Measurements from ENCODE around the gene KDM6B.
"Not testable (repeated sequence)": the region's sequence is repeated elsewhere in the genome, so short reads cannot be mapped to it uniquely, and the experiment has no call there.

Gene KDM6B, protein sequence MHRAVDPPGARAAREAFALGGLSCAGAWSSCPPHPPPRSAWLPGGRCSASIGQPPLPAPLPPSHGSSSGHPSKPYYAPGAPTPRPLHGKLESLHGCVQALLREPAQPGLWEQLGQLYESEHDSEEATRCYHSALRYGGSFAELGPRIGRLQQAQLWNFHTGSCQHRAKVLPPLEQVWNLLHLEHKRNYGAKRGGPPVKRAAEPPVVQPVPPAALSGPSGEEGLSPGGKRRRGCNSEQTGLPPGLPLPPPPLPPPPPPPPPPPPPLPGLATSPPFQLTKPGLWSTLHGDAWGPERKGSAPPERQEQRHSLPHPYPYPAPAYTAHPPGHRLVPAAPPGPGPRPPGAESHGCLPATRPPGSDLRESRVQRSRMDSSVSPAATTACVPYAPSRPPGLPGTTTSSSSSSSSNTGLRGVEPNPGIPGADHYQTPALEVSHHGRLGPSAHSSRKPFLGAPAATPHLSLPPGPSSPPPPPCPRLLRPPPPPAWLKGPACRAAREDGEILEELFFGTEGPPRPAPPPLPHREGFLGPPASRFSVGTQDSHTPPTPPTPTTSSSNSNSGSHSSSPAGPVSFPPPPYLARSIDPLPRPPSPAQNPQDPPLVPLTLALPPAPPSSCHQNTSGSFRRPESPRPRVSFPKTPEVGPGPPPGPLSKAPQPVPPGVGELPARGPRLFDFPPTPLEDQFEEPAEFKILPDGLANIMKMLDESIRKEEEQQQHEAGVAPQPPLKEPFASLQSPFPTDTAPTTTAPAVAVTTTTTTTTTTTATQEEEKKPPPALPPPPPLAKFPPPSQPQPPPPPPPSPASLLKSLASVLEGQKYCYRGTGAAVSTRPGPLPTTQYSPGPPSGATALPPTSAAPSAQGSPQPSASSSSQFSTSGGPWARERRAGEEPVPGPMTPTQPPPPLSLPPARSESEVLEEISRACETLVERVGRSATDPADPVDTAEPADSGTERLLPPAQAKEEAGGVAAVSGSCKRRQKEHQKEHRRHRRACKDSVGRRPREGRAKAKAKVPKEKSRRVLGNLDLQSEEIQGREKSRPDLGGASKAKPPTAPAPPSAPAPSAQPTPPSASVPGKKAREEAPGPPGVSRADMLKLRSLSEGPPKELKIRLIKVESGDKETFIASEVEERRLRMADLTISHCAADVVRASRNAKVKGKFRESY (N-terminal part only)

DNA sequence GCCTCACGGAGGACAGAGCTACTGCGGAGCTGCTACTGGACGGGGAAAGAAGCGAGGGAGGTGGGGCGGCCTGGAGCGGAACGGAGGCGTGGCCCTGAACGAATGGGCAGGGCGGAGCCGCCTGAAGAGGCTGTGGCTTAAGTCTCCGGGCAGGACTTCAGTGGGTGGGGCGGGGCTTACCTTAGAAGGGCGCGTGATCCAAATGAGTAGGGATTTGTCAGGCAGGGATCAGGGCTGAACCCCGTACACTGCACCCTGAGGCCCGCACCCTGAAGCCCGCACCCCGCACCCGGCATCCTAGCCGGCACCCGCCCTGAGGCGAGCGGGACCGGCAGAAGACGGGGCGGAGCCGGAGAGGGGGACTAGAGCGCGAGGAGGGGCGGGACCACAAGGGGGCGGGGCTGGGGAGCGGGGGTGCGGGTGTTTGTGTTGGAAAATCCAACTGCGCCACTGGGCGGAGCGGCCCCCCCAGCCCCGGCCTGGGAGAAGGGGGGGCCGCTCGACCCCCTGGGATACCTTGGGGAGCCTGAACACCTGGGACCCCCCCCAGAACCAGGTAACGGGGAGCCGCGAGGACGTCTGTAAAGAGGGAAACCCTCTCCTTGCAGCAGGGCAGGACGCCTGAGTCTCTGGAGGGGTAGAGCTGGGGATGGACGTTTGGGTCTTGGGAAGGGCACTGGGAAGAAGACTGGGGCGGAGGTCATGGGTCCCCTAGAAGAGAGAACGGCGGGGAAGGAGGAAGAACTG is at the start of gene KDM6B:
KDM6B (plus strand) TSS at position 423 of the 747 bp plus-strand sequence. CDS start 11,338 bp downstream, outside the sequence.
- DNase-seq (ENCODE audit: low read depth in 2 of 2) = peak; percentile 76 to 79

DNA sequence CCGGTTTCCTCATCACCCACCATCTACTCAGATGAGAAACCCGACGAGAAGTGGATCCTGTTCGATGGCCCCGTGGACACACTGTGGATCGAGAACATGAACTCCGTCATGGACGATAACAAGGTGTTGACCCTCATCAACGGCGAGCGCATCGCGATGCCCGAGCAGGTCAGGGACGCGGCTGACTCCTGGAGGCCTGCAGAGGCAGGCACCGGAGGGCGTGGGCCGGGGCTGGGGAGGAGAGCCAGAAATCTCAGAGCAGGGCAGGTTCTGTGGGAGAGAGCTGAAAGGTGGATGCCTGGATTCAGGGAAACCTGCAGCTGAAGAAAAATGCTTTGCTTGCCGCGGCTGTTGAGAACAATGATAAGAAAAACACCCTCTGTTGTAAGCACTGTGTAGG is 47.2 kb upstream of the KDM6B start:
- no peak for DNase-seq (ENCODE audit: low read depth in 2 of 2)

DNA sequence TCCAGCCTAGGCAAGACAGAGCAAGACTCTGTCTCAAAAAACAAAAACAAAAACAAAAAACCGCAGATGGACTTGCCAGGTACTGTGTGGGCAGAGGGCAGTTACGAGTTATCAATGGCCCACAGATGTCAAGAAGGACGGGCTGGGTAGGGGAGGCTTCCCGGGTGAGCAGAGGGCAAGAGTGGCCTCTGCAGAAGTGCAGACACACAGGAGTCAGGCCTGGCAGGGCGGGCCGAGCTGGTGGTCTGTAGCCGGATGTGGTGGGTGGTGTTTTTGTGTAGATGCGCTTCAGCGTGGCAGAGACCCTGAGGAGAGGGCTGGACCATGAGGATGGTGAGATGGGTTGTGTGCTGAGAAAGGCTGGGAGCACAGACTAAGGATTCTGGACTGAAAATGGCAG is 44.9 kb upstream of the KDM6B start:
- no peak for DNase-seq (ENCODE audit: low read depth in 2 of 2)

DNA sequence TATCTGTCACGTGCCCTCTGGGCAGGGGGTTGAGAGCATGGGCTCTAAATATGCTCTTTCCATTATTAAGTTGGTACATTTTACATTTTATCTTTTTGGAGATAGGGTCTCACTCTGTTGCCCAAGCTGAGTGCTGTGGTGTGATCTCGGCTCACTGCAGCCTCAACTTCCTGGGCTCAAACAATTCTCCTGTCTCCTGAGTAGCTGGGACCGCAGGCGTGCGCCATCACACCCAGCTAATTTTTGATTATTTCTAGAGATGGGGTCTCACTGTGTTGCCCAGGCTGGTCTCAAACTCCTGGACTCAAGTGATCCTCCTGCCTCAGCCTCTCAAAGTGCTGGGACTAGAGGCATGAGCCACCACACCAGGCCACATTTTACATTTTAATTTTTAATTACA is 43.9 kb upstream of the KDM6B start:
- DNase-seq (ENCODE audit: low read depth in 2 of 2) = no peak

GRCh38 chr17:7792611-7793010 is 41.4 kb upstream of the KDM6B start:
- DNase-seq (ENCODE audit: low read depth in 2 of 2) = no peak

- DNase-seq (ENCODE audit: low read depth in 2 of 2) = no peak
Observed at GRCh38 chr17:7794075-7794663, 39.8 kb upstream of the KDM6B start.

DNA sequence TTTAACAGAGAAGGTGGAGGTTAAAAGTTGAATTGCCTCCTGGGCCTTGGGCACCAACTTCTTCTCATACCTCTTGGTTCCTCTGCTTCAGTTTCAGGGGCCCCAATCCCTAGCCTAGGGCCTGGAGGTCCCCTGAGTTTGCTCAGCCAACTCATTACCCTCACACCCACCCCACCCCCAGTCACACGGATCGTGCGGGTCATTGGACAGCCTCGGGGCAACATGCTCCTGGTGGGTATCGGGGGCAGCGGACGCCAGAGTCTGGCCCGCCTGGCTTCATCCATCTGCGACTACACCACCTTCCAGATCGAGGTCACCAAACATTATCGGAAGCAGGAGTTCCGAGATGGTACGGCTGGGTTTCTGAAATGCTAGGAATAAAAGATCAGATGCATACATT is 36.0 kb upstream of the KDM6B start:
- DNase-seq (ENCODE audit: low read depth in 2 of 2) = no peak

- no peak for DNase-seq (ENCODE audit: low read depth in 2 of 2)
Observed at GRCh38 chr17:7798839-7799238, 35.2 kb upstream of the KDM6B start.

- DNase-seq (ENCODE audit: low read depth in 2 of 2) = no peak
Observed at GRCh38 chr17:7803981-7804380, 30.0 kb upstream of the KDM6B start.

GRCh38 chr17:7806587-7806986 is 27.4 kb upstream of the KDM6B start:
- no peak for DNase-seq (ENCODE audit: low read depth in 2 of 2)

GRCh38 chr17:7807206-7807605 is 26.8 kb upstream of the KDM6B start:
- DNase-seq (ENCODE audit: low read depth in 2 of 2) = no peak

- no peak for DNase-seq (ENCODE audit: low read depth in 2 of 2)
Observed at GRCh38 chr17:7809086-7809790, 24.8 kb upstream of the KDM6B start.

- DNase-seq (ENCODE audit: low read depth in 2 of 2) = not testable (repeated sequence)
Observed at GRCh38 chr17:7809791-7810343, 24.1 kb upstream of the KDM6B start.

GRCh38 chr17:7811251-7811650 is 22.8 kb upstream of the KDM6B start:
- no peak for DNase-seq (ENCODE audit: low read depth in 2 of 2)

- DNase-seq (ENCODE audit: low read depth in 2 of 2) = no peak
Observed at GRCh38 chr17:7814969-7815368, 19.0 kb upstream of the KDM6B start.

- no peak for DNase-seq (ENCODE audit: low read depth in 2 of 2)
Observed at GRCh38 chr17:7816926-7817642, 16.9 kb upstream of the KDM6B start.

DNA sequence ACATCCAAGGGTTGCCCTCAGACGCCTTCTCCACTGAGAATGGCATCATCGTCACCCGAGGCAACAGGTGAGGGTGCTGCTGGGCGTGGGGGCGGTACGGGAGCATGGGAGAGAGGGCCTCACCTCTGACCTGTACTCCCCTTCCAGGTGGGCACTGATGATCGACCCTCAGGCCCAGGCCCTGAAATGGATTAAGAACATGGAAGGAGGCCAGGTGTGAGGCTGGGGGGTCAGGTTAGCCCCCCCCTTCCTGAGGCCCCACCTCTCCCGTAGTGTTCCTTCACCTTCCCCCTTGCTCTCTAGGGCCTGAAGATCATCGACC is 16.4 kb upstream of the KDM6B start:
- DNase-seq (ENCODE audit: low read depth in 2 of 2) = no peak

DNA sequence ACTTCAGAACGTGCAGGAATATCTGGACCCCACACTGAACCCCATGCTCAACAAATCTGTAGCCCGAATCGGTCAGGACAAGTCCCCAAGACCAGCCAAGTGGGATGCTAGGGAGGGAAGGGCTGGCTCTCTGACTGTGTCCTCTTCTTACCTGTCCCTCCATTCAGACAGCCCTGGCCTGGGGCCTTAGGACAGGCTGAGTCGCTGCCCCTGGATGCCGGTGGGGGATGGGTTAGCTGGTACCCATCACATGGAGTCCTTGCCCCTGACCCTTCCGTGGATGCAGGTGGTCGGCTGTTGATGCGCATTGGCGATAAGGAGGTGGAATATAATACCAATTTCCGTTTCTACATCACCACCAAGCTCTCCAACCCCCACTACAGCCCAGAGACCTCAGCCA is 16.0 kb upstream of the KDM6B start:
- no peak for DNase-seq (ENCODE audit: low read depth in 2 of 2)

- no peak for DNase-seq (ENCODE audit: low read depth in 2 of 2)
Observed at GRCh38 chr17:7818746-7819645, 15.0 kb upstream of the KDM6B start.

All from stimulated activated CD8-positive, alpha-beta memory T cell treated with anti-CD3 and anti-CD28 coated beads, Interleukin-2, amount 100 ng/mL, for 1 hour (primary cell).